Heart left ventricle (tissue), 16 donors: Measurements from ENCODE around the gene KDM8. TPM values are rescaled to one million over a fixed set of nuclear protein-coding genes. Genes with fewer than 3 reads are reported as not detected.

Experiments
- ATAC-seq, 4 donors: fragments of 200-7000 bp; cut with Tn5 transposase; one replicate each; pipeline ENCODE4 v1.9.1; 2020 to 2022; ENCODE audit warnings: moderate library complexity in 4 of 4, mild to moderate bottlenecking in 3 of 4, moderate number of reproducible peaks in 1 of 4
- DNase-seq, 5 donors: peaks; one replicate each; pipeline ENCODE4 v3.0.0-alpha.2; 2020
- H3K27ac ChIP-seq, 12 donors: fragments of 200-600 bp; sonication (generic) in 4 of 12; one replicate each; pipeline versions ENCODE4 v1.5.0 to v1.8.0; 2016 to 2022; ENCODE audit warnings: mild to moderate bottlenecking in 2 of 12
- H3K27me3 ChIP-seq, 9 donors: fragments of 200-600 bp; sonication (generic) in 2 of 9; one replicate each; pipeline versions ENCODE4 v1.5.1 to v1.8.0; 2016 to 2022; ENCODE audit warnings: mild to moderate bottlenecking in 3 of 9
- H3K36me3 ChIP-seq, 9 donors: fragments of 200-600 bp; sonication (generic) in 2 of 9; one replicate each; pipeline versions ENCODE4 v1.5.0 to v1.8.0; 2018 to 2022; ENCODE audit warnings: mild to moderate bottlenecking in 2 of 9
- H3K4me1 ChIP-seq, 12 donors: fragments of 200-600 bp; sonication (generic) in 4 of 12; one replicate each; pipeline versions ENCODE4 v1.5.0 to v1.8.0; 2016 to 2022; ENCODE audit warnings: mild to moderate bottlenecking in 3 of 12
- H3K4me3 ChIP-seq, 12 donors: fragments of 200-600 bp; sonication (generic) in 4 of 12; one replicate each; pipeline versions ENCODE4 v1.5.0 to v1.8.0; 2017 to 2022; ENCODE audit warnings: mild to moderate bottlenecking in 9 of 12, moderate library complexity in 4 of 12
- H3K9me3 ChIP-seq, 12 donors: fragments of 200-600 bp; sonication (generic) in 4 of 12; one replicate each; pipeline versions ENCODE4 v1.5.0 to v1.8.0; 2016 to 2022; ENCODE audit warnings: mild to moderate bottlenecking in 1 of 12
- POLR2A ChIP-seq, 2 donors: fragments of 450-650 bp; IDR thresholded peaks; one replicate each; pipeline ENCODE4 v1.6.1; 2017; ENCODE audit warnings: antibody characterized with exemption in 2 of 2, mild to moderate bottlenecking in 2 of 2, moderate library complexity in 2 of 2
- WGBS, 4 donors: extraction: QIAGEN DNeasy Blood & Tissue Kit in 2 of 4; methylation state at CpG; one replicate each; pipeline versions ENCODE4 v1.1.5 to v1.1.7; 2013 to 2018; 5-methylcytosine and 5-hydroxymethylcytosine counted together
- intact Hi-C, 10 donors: fragments of 100-400 bp; cut with DNase I; formaldehyde crosslinking; loops; one replicate each; pipeline versions ENCODE4 v1.11.1 to v1.14.2; 2022
- polyA plus RNA-seq, 2 donors: library from polyadenylated mRNA; stranded (reverse); fragments of 200-250 nt; gene quantifications; one replicate each; pipeline ENCODE4 v1.2.3, GENCODE V29; 2013
- total RNA-seq, 9 donors: library from RNA; depleted of rRNA in 2 of 9; stranded (reverse); fragments of >200 nt in 2 of 9; fragmentation: NEBNext Ultra II Directional in 3 of 9; extraction: Animal tissue kit (Norgen Biotek cat#: 25700) in 3 of 9; gene quantifications; one replicate each; pipeline versions ENCODE4 v1.1.0 to v1.2.4, GENCODE V29; 2016 to 2023
- TF ChIP-seq, protein P1 (sequence below), 12 donors: fragments of 200-600 bp; sonication (generic) in 4 of 12; IDR thresholded peaks; one replicate each; pipeline versions ENCODE4 v1.5.0 to v1.8.0; 2018 to 2022; ENCODE audit warnings: antibody characterized with exemption in 12 of 12, mild to moderate bottlenecking in 5 of 12
- donor health status: ischemic (EF 13 %, LVEDD 7.1; RV severe dilation, severe dysfunction).
- donor health status: healthy with polysubstance abuse.
- donor health status: DM: no; HTN: yes; CAD: no.
- donor health status: DM: no; HTN: no; CAD: no.
- donor health status: ischemic (EF 25% LVEDD 6.9; RV normal size, moderate dysfunction).
- donor health status: ischemic (EF 25% LVEDD 5.7; RV mildly dilated, moderate dysfunction).
- donor health status: healthy.
- donor health status: DM: yes; HTN: yes; CAD: no.
- donor health status: ischemic (EF 35%, LVEDD 5.7; RV mildly dilated, moderate dysfunction).
- donor health status: nonischemic (EF 11% LVEDD 7.7; RV severe dilation, severe dysfunction).
- donor health status: DM: yes; HTN: yes; CAD: no.
- donor health status: PGD.
- donor health status: ischemic (EF 29% LVEDD 5.4; RV normal size, mild dysfunction).
- donor health status: nonischemic (EF 23%, LVEDD 6.1; RV moderate dilation, normal function).

Gene KDM8
- total and polyA plus RNA-seq, 11 donors = 1.4 to 8.4 (median 3.5) TPM

DNA sequence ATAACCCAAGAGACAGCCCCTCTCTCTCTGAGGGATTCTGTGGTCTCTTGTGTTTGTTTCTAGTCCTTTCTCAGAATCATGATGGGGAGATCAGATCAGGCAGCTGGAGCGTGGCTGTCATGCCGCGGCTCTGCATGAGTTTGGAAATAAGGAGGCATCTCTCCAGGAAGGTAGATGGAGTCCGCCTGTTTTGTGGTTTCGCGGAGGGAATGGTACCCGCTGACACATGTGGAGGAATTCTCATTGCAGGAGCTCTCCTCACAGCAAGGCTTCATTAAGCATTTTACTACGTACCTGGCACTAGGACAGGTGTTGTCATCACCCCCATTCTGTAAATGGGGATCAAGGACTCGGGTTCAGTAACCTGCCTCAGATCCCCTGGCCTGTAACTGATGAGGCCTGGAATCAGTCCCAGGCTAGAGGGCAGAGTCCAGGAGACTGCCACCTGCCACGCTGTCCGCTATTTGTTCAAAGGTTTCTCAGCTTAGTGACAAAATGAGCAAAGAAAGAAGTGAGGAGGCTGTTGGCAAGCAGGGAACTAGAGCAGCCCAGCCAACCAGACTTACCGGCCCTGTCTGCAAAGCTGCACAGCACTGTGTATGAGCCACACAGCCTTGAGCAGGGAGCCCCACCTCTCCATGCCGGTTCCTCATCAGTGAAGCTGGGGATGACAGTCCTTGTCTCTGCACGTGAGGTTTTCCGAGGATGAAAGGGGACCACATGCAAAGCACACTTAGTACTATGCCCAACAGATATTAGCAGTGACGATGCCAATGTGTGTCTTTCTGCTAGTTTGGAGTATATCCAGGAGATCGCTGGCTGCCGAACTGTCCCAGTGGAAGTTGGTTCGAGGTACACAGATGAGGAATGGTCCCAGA lies 11.0 kb downstream of the KDM8 start:
- Histone ChIP-seq H3K27ac (no peak overlapping the region), H3K36me3 (peaks cover 0 to 55% (median 26%) of the 10 kb centered on the region in 9 donors), H3K27me3 (no peaks in the 10 kb centered on the region), H3K4me3 (no peak overlapping the region), H3K4me1 (peaks cover 0 to 4% (median 0%) of the 10 kb centered on the region in 12 donors), H3K9me3 (no peaks in the 10 kb centered on the region)
- DNase-seq = peak in 1 of 5 donors; percentile 22
- WGBS, 4 donors = 88 to 95% (median 93%) methylated on average over 19 of the region's 19 CpGs
- no peak for ATAC-seq
- intact Hi-C loops = no loop called here
- TF ChIP-seq POLR2A (IDR thresholded peaks at IDR 0.05) = no peak
- TF ChIP-seq, protein P1, sequence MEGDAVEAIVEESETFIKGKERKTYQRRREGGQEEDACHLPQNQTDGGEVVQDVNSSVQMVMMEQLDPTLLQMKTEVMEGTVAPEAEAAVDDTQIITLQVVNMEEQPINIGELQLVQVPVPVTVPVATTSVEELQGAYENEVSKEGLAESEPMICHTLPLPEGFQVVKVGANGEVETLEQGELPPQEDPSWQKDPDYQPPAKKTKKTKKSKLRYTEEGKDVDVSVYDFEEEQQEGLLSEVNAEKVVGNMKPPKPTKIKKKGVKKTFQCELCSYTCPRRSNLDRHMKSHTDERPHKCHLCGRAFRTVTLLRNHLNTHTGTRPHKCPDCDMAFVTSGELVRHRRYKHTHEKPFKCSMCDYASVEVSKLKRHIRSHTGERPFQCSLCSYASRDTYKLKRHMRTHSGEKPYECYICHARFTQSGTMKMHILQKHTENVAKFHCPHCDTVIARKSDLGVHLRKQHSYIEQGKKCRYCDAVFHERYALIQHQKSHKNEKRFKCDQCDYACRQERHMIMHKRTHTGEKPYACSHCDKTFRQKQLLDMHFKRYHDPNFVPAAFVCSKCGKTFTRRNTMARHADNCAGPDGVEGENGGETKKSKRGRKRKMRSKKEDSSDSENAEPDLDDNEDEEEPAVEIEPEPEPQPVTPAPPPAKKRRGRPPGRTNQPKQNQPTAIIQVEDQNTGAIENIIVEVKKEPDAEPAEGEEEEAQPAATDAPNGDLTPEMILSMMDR (IDR thresholded peaks at IDR 0.05) = no peak

DNA sequence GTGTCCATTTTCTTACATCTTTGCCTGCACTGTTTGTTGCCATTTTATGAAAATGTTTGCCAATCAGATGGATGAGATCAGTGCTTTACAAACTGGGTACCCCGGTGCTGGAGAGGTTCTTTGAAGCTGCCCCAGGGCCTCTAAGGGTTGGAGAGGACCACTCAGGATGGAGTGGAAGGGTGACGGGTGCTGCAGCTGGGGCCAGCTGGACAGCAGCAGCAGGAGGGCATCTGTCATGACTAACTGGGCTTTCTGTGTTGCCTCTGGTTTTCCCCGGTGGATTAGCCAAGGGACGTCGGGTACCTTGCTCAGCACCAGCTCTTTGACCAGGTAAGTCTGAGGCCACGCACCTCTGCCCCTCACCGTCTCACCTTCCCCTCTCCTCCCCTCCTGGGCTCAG lies 12.3 kb downstream of the KDM8 start:
- Histone ChIP-seq H3K9me3 (no peaks in the 10 kb centered on the region), H3K4me1 (peaks cover 0 to 4% (median 0%) of the 10 kb centered on the region in 12 donors), H3K27me3 (no peaks in the 10 kb centered on the region), H3K36me3 (peaks cover 0 to 50% (median 26%) of the 10 kb centered on the region in 9 donors), H3K27ac (no peak overlapping the region), H3K4me3 (no peak overlapping the region)
- intact Hi-C loops = no loop called here
- 83 to 100% (median 95%) methylated on average over 7 of the region's 7 CpGs for WGBS, 4 donors
- DNase-seq (no peak), ATAC-seq (no peak)
- TF ChIP-seq, protein P1 (IDR thresholded peaks at IDR 0.05) = no peak
- no peak for TF ChIP-seq POLR2A (IDR thresholded peaks at IDR 0.05)

DNA sequence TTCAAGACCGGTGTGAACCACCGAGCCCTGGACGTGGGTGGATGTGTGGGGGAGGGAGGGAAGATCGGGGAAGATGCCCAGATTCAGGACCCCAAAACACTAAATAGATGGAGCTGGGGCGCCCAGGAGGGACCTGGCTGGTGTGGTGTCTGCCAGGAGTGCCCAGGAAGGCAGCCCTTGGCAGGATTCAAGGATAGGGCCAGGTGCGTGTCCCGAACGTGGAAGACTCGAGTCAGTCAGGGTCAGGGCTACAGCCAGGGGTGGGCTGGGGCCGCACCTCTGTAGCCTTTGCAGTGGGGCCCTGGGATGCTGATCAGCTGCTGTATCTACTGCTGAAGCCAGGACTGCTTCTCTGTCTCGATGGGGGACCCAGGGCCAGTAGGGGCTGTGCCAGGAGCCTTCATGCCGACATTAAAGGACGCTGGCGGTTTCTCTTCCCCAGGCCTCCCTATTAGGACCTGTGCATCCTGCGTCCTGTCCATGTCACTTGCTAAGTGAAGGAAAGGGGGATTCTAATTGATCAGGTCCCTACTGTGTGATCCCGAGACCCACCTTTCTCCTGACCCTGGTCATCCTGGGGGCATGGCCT lies 13.1 kb downstream of the KDM8 start:
- no peak for ATAC-seq
- no peak overlapping the region for H3K4me3 ChIP-seq
- H3K4me1 ChIP-seq = peaks cover 0 to 4% (median 0%) of the 10 kb centered on the region in 12 donors
- H3K27ac ChIP-seq = no peak overlapping the region
- intact Hi-C loops = no loop called here
- DNase-seq = peak in 1 of 5 donors; percentile 48
- 89 to 97% (median 95%) methylated on average over 9 to 16 of the region's 16 CpGs for WGBS, 4 donors
- no peaks in the 10 kb centered on the region for H3K9me3 ChIP-seq
- H3K27me3 ChIP-seq = no peaks in the 10 kb centered on the region
- no peak for TF ChIP-seq POLR2A (IDR thresholded peaks at IDR 0.05)
- TF ChIP-seq, protein P1 (IDR thresholded peaks at IDR 0.05) = no peak
- peaks cover 0 to 42% (median 21%) of the 10 kb centered on the region in 9 donors for H3K36me3 ChIP-seq

DNA sequence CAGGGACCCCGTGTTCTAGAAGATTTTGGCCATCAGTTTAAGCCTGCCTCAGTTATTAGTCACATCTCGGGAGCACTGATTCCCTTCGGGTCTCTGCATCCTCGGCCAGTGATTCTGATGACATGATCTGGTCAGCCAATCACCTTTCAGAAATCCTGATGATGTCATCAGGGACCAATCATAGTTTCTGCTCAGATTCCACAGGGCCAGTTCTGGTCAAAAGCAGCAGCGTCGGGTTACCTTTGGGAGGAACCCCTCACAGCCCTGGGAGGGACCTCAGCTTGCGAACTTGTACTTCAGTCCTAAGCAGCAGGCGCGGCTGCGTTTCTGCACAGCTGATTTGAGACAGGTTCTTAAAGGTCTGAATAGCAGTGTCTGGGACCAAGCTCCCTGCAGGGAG lies 13.9 kb downstream of the KDM8 start:
- ATAC-seq (peak in 3 of 4 donors; percentile 4 to 71 (median 18)), DNase-seq (peak in 1 of 5 donors; percentile 41)
- peaks cover 0 to 11% (median under 1%) of the 10 kb centered on the region in 12 donors for H3K4me1 ChIP-seq
- no peak overlapping the region for H3K27ac ChIP-seq
- no peak overlapping the region for H3K4me3 ChIP-seq
- H3K27me3 ChIP-seq = no peaks in the 10 kb centered on the region
- no peak for TF ChIP-seq POLR2A (IDR thresholded peaks at IDR 0.05)
- TF ChIP-seq, protein P1 (IDR thresholded peaks at IDR 0.05) = no peak
- H3K9me3 ChIP-seq = no peaks in the 10 kb centered on the region
- intact Hi-C loops = no loop called here
- peaks cover 0 to 35% (median 15%) of the 10 kb centered on the region in 9 donors for H3K36me3 ChIP-seq
- WGBS, 4 donors = 73 to 78% (median 76%) methylated on average over 7 to 10 of the region's 10 CpGs
